HEK293T (cell line): Measurements from ENCODE around the gene MAP7.
A peak's percentile ranks its signal among the peaks of the same experiment; 100 is the strongest.

Source experiments
- CTCF ChIA-PET: fragments of 350-600 bp; formaldehyde crosslinking; extraction: SDS; loops from one replicate; lab custom pipeline; 2021; ENCODE audit warnings: antibody characterized with exemption, inconsistent platforms; lab: Yijun Ruan, JAX
- POLR2A ChIA-PET: fragments of 350-600 bp; formaldehyde crosslinking; extraction: SDS; loops from one replicate; lab custom pipeline; 2020; ENCODE audit warnings: antibody characterized with exemption, inconsistent platforms; lab: Yijun Ruan, JAX
- DNase-seq: peaks from one replicate; pipeline ENCODE4 v3.0.0; 2012; ENCODE audit warnings: mixed read lengths; ENCODE audit errors: extremely low spot score
- ARNT ChIP-seq: fragments of 450-650 bp; IDR thresholded peaks from 2 replicates; pipeline ENCODE4 v1.6.1; 2017; ENCODE audit warnings: mild to moderate bottlenecking
- BHLHE40 ChIP-seq: fragments of 450-650 bp; IDR thresholded peaks from 2 replicates; pipeline ENCODE4 v1.6.1; 2016; ENCODE audit warnings: mild to moderate bottlenecking, moderate library complexity, borderline replicate concordance
- CTBP1 ChIP-seq: fragments of 450-650 bp; IDR thresholded peaks from 2 replicates; pipeline ENCODE4 v1.6.1; 2016; ENCODE audit warnings: borderline replicate concordance
- ELF4 ChIP-seq: fragments of 450-650 bp; IDR thresholded peaks from 2 replicates; pipeline ENCODE4 v1.6.1; 2017; ENCODE audit warnings: antibody characterized with exemption
- FOXA1 ChIP-seq: fragments of 450-650 bp; IDR thresholded peaks from 2 replicates; pipeline ENCODE4 v1.6.1; 2016; ENCODE audit warnings: mild to moderate bottlenecking
- FOXK2 ChIP-seq: fragments of 450-650 bp; IDR thresholded peaks from 2 replicates; pipeline ENCODE4 v1.6.1; 2016; ENCODE audit warnings: mild to moderate bottlenecking
- FOXM1 ChIP-seq: fragments of 450-650 bp; IDR thresholded peaks from 2 replicates; pipeline ENCODE4 v1.6.1; 2017; ENCODE audit warnings: mild to moderate bottlenecking, borderline replicate concordance
- HDGF ChIP-seq: fragments of 450-650 bp; IDR thresholded peaks from 2 replicates; pipeline ENCODE4 v1.6.1; 2017; ENCODE audit warnings: antibody characterized with exemption, borderline replicate concordance
- L3MBTL2 ChIP-seq: fragments of 450-650 bp; conservative IDR thresholded peaks from 2 replicates; pipeline ENCODE4 v1.6.1; 2016; ENCODE audit warnings: mild to moderate bottlenecking
- LEF1 ChIP-seq: fragments of 450-650 bp; IDR thresholded peaks from 2 replicates; pipeline ENCODE4 v1.6.1; 2017; ENCODE audit warnings: mild to moderate bottlenecking, borderline replicate concordance
- NFRKB ChIP-seq: fragments of 450-650 bp; IDR thresholded peaks from 2 replicates; pipeline ENCODE4 v1.6.1; 2016; ENCODE audit warnings: mild to moderate bottlenecking, moderate library complexity
- PKNOX1 ChIP-seq: fragments of 450-650 bp; IDR thresholded peaks from 2 replicates; pipeline ENCODE4 v1.6.1; 2016
- SP1 ChIP-seq: fragments of 450-650 bp; IDR thresholded peaks from 2 replicates; pipeline ENCODE4 v1.6.1; 2017
- SUZ12 ChIP-seq: fragments of 450-650 bp; IDR thresholded peaks from 2 replicates; pipeline ENCODE4 v1.6.1; 2016; ENCODE audit warnings: mild to moderate bottlenecking
- TARDBP ChIP-seq: fragments of 450-650 bp; IDR thresholded peaks from 2 replicates; pipeline ENCODE4 v1.6.1; 2016
- ZNF384 ChIP-seq: fragments of 450-650 bp; IDR thresholded peaks from 2 replicates; pipeline ENCODE4 v1.6.1; 2016

MAP7 gene

GRCh38 chr6:136464874-136465273 lies 85.3 kb downstream of the MAP7 start:
- ChIA-PET CTCF (no interaction called here), POLR2A (no interaction called here)

GRCh38 chr6:136464148-136464547 lies 86.1 kb downstream of the MAP7 start:
- no peak for DNase-seq
- POLR2A ChIA-PET: no interaction called here
- TF ChIP-seq NFRKB: no peak
- TF ChIP-seq BHLHE40: no peak
- no peak for TF ChIP-seq LEF1
- no peak for TF ChIP-seq ARNT
- no peak for TF ChIP-seq TARDBP
- CTCF ChIA-PET: no interaction called here

More at GRCh38 chr6:136464874-136465273, 85.3 kb downstream of the MAP7 start:
- TF ChIP-seq TARDBP: no peak
- TF ChIP-seq SUZ12: no peak
- TF ChIP-seq NFRKB: no peak
- no peak for TF ChIP-seq PKNOX1
- no peak for TF ChIP-seq HDGF
- no peak for TF ChIP-seq BHLHE40
- no peak for TF ChIP-seq ELF4
- TF ChIP-seq FOXA1: no peak
- TF ChIP-seq CTBP1: no peak
- TF ChIP-seq FOXK2: no peak
- no peak for DNase-seq

GRCh38 chr6:136463743-136464142 lies 86.5 kb downstream of the MAP7 start:
- ChIA-PET POLR2A (no interaction called here), CTCF (no interaction called here)
- TF ChIP-seq PKNOX1: no peak
- no peak for TF ChIP-seq ZNF384
- no peak for TF ChIP-seq SUZ12
- no peak for TF ChIP-seq TARDBP
- TF ChIP-seq NFRKB: no peak
- TF ChIP-seq ARNT: no peak
- TF ChIP-seq FOXA1: no peak
- no peak for TF ChIP-seq CTBP1
- no peak for TF ChIP-seq LEF1
- no peak for TF ChIP-seq SP1
- no peak for TF ChIP-seq BHLHE40
- TF ChIP-seq FOXM1: no peak
- no peak for TF ChIP-seq HDGF
- TF ChIP-seq ELF4: no peak
- TF ChIP-seq FOXK2: no peak
- no peak for TF ChIP-seq L3MBTL2
- DNase-seq: no peak

GRCh38 chr6:136446579-136447187 lies 103.5 kb downstream of the MAP7 start:
- no peak for DNase-seq
- ChIA-PET POLR2A (no interaction called here), CTCF (no interaction called here)
- TF ChIP-seq SP1 (no peak), TARDBP (no peak), SUZ12 (no peak), HDGF (no peak), PKNOX1 (no peak)

- ChIA-PET POLR2A (no interaction called here), CTCF (no interaction called here)
- no peak for DNase-seq
- TF ChIP-seq FOXA1 (no peak), FOXK2 (no peak), PKNOX1 (no peak), NFRKB (no peak), ZNF384 (no peak)
These were observed 104.1 kb downstream of the MAP7 start for GRCh38 chr6:136446145-136446544.

GRCh38 chr6:136445063-136445462 lies 105.2 kb downstream of the MAP7 start:
- ChIA-PET POLR2A (no interaction called here), CTCF (no interaction called here)
- TF ChIP-seq CTBP1: 0 out of 2 replicates have a peak, but pooled peaks have one; percentile 12
- no peak for TF ChIP-seq TARDBP
- no peak for DNase-seq

- CTCF ChIA-PET: interaction anchor here (0.9 kb wide), 1 partner anchor 17 kb away, joined by 3 read pairs; no protein-coding TSS in a partner anchor
- TF ChIP-seq FOXM1 (no peak), ARNT (no peak), FOXK2 (no peak), SP1 (no peak), L3MBTL2 (no peak), BHLHE40 (no peak), TARDBP (no peak), ELF4 (no peak), FOXA1 (no peak), HDGF (no peak), CTBP1 (no peak), NFRKB (no peak), PKNOX1 (no peak), SUZ12 (no peak), ZNF384 (no peak), LEF1 (no peak)
- no peak for DNase-seq
- POLR2A ChIA-PET: no interaction called here
These were observed 110.0 kb downstream of the MAP7 start for GRCh38 chr6:136440203-136440602.
